H54 (cell line): ENCODE results near the gene DHRS7C.
"Not testable (repeated sequence)": the region's sequence is repeated elsewhere in the genome, so short reads cannot be mapped to it uniquely, and the experiment has no call there.

Experiments used
- DNase-seq: peaks from one replicate; pipeline ENCODE4 v3.0.0; 2011; ENCODE audit warnings: low spot score, mixed read lengths; ENCODE audit not compliant: insufficient read length
- FAIRE-seq: peaks from 3 replicates; lab custom pipeline; 2011; peaks lifted over from hg19 to GRCh38; lab: Jason Lieb, UNC
- POLR2A ChIP-seq: IDR thresholded peaks from 2 replicates; pipeline ENCODE4 v1.6.1; 2011; ENCODE audit warnings: low read depth, mild to moderate bottlenecking, low read length

Gene DHRS7C

DNA sequence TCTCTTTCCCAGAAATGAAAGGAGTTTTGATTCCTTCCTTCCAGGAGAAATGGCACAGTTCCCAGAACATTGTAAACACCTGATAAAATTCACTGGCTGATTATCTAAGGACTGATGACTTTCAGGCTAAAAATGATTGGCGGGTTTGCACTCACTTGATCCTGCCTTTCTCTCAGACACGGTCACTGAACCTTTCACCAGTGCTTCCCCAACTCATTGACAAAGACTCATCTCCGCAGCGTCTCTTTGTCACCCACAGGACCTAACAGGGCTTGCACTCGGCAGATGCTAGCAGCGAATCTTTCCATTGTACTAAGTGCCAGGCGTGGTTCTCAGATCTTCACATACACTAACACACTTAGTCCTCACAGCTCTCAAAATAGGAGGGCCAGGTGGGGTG is 7.3 kb upstream of the DHRS7C start:
- DNase-seq, result no peak

DNA sequence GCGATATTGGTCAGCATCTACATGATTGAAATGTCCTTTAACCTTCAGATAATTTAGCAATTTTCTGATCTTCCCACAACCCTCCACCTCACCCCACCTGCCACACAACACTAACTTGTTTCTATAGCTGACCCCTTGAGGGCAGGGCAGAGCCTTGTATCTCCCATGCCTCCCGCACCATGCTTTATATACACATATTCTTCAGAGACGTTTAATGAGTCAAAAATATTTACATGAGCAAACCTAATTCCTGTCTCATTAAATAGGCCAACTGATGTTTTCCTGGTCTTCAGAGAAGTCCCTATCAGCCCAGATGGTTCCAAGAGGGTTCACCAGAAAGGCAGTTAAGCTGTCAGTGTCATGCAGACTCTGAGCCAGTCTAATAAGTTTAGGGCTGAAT is 6.6 kb upstream of the DHRS7C start:
- TF ChIP-seq POLR2A, result no peak
- FAIRE-seq (no peak), DNase-seq (no peak)

More for the DNA sequence above, 7.3 kb upstream of the DHRS7C start:
- TF ChIP-seq POLR2A, result no peak
- no peak for FAIRE-seq

GRCh38 chr17:9792181-9792840 is 919 bp upstream of the DHRS7C start:
- no peak for TF ChIP-seq POLR2A
- FAIRE-seq, result no peak

DNA sequence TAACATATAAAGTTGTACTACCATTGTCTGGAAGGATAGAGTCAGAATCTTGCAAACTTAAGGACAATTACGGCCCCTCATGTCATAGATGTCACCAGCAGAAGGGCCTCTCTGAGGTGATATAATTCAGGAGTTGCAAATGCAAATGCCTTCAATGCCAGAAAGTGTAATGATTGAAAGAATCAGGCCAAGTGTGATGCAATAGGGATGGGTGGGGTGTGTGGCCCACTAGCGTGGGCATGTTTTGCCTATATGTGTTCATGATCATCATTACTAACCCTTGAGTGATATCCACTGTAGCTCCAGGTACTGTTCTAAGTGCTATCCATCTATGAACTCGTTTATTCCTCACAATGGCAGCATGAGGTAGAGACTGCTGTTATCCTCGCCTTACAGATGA is 1.1 kb downstream of the DHRS7C start:
- FAIRE-seq (no peak), DNase-seq (no peak)
- TF ChIP-seq POLR2A, result no peak

More at GRCh38 chr17:9792181-9792840, 919 bp upstream of the DHRS7C start:
- DNase-seq, result no peak

DNA sequence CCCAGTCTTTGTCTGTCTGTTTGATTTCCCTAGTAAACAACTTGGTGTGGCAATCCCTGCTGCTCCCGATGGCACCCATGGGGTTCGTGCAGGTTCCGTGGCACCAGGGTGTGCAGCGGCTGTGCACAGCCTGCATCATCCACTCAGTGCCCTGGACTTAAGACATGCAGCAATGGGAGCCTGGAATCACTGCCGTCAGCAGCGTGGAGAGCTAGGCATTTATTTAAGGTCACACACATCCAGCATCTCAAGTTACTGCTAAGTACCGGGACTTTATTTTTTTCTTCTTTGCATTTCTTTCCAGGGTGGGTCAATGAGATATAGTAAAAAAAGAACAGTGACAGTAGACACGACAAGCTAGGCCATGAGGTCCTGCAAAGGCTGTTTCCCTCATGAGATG is 2.8 kb downstream of the DHRS7C start:
- FAIRE-seq (no peak), DNase-seq (no peak)
- no peak for TF ChIP-seq POLR2A

DNA sequence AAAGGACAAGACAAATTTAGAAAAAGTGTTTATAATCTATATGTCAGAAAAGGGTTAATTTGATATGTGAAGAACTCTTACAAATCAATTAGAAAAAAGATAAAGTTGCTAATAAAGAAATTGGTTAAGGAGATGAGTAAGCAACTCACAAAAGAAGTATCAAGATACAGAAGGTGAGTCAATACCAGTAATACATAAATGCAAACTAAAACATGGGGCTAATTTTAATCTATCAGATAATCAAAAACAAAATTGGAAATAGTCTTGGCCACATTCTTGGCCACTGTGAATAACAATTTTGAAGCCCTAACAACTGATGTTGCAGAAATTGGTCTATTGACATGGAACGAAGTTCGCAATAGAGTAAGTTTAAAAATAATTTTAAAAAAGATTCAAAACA is 6.8 kb downstream of the DHRS7C start:
- DNase-seq (no peak), FAIRE-seq (no peak)
- TF ChIP-seq POLR2A, result no peak

- FAIRE-seq, DNase-seq: not testable (repeated sequence)
Observed at GRCh38 chr17:9783465-9783864, 7.9 kb downstream of the DHRS7C start.

DNA sequence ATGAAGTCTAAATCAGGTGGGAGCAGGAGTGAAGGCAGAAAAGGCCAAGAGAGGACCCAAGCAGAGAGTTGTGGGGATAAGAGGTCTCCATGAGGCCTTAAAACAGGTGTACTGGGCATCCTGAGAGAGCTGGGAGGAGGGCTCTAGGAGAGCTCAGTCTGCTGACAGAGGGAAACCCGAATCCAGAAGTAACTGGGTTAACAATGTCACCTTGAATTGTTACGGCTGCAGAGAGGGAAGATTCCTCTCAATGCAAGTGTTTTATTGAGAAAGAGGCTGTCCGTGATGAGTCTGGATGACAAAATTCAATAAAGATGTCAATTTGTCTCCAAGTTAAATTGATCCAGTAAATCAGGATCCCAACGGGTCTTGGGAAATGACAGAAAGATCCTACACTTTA is 8.3 kb downstream of the DHRS7C start:
- DNase-seq (no peak), FAIRE-seq (no peak)
- no peak for TF ChIP-seq POLR2A

- DNase-seq (no peak), FAIRE-seq (no peak)
- TF ChIP-seq POLR2A, result no peak
Observed at GRCh38 chr17:9780552-9780951, 10.8 kb downstream of the DHRS7C start.

GRCh38 chr17:9776911-9777310 is 14.5 kb downstream of the DHRS7C start:
- TF ChIP-seq POLR2A, result no peak
- DNase-seq, result no peak
- no peak for FAIRE-seq

GRCh38 chr17:9772658-9773057 is 18.7 kb downstream of the DHRS7C start:
- no peak for FAIRE-seq
- DNase-seq, result no peak
- no peak for TF ChIP-seq POLR2A

DNA sequence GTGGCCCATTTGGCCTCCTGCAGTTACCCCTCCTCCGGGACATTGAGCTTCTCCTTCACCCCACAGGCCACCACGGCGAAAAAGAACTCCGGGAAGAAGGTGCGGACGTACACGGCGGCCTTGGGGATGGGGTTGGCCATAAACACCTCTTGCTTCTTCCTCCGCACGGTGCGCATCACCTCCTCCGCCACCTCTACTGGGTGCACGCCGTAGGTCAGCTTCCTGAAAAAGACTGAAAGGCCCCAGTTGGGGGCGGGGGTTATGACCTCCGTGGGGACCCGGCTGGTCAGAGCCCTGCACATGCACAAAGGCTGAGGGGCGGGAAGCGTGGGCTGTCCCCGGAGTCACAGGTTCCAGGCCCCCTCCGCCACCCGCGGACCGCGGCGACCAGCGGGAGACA is 19.9 kb downstream of the DHRS7C start:
- no peak for FAIRE-seq
- no peak for DNase-seq
- no peak for TF ChIP-seq POLR2A

DNA sequence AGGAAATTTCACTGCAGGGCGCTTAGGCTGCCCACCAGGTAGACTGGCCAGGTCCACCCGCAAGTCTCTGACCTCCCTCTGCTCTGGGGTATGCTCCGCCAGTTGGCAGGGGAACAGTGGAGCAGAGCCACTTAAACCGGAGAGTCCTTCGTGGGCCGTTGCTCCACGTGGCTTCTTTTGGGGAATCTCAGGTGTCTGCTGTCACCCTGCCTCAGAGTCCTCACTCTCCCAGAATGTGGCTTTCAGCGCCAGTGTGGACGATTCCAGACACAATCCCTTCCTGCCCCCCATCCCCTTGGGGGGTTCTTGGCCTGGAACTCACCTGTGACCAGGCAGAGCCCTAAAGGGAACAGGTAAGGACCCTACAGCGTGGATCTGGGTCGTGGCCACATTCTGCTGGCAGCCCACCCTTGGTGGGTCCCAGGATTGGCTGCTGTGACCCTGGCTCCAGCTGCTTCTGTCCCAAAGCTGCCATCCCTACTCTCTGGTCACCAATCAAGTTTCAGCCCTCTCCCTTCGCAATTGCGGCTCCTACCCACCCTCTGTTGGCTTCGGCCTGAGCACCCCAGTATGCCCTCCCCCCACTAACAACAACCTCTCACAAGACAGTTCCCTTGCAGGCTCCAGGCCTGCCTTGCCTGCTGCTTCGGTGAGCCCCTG is 22.2 kb downstream of the DHRS7C start:
- DNase-seq (no peak), FAIRE-seq (no peak)
- no peak for TF ChIP-seq POLR2A

DNA sequence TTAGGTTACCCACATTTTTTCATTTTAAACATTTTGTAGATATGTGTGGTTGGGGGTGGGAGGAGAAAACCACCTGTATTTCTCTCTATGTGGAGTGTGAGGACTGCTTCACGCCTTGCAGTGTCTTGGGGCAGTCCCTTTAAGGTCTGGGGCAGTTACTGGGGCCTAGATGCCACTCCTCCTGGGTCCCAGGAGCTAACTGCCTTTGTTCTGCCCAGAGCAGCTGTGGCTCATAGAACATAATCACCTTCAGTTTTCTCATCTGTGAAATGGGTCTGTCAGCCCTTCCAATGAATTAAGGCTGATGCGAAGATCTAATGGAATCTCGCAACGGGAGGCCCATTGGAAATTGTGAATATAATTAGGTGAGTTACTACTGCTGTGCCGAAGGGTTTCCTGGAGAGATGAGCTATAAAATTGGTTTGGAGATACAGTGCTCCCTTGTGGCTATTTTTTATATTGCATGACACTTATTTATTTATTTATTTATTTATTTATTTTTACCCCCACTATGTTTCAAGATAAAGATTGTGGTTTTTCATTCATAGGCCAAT is 22.9 kb downstream of the DHRS7C start:
- DNase-seq, result peak; percentile 36
- no peak for FAIRE-seq
- TF ChIP-seq POLR2A, result no peak
